Trophoblast cell (in vitro differentiated cells and primary cell): ENCODE results near the gene CEP164.

Experiments used
- DNase-seq, 2 donors: peaks; one replicate each; pipeline ENCODE4 v3.0.0-alpha.2; 2016
- H2AFZ ChIP-seq: 2 replicates; pipeline ENCODE4 v1.6.1; 2013; ENCODE audit warnings: low read length, moderate library complexity, mild to moderate bottlenecking; ENCODE audit not compliant: insufficient read depth, poor library complexity
- H2AK5ac ChIP-seq: 2 replicates; pipeline ENCODE4 v1.6.1; 2013; ENCODE audit warnings: mild to moderate bottlenecking, low read length
- H2BK120ac ChIP-seq: 2 replicates; pipeline ENCODE4 v1.6.1; 2013; ENCODE audit warnings: low read length, mild to moderate bottlenecking, moderate library complexity; ENCODE audit not compliant: insufficient read depth, poor library complexity
- H2BK12ac ChIP-seq: 2 replicates; pipeline ENCODE4 v1.6.1; 2013; ENCODE audit warnings: mild to moderate bottlenecking, low read length, moderate library complexity
- H2BK5ac ChIP-seq: 2 replicates; pipeline ENCODE4 v1.6.1; 2013; ENCODE audit warnings: low read length, low read depth, moderate library complexity, mild to moderate bottlenecking; ENCODE audit not compliant: poor library complexity
- H3K14ac ChIP-seq: 2 replicates; pipeline ENCODE4 v1.6.1; 2013; ENCODE audit warnings: mild to moderate bottlenecking, low read length
- H3K18ac ChIP-seq: 2 replicates; pipeline ENCODE4 v1.6.1; 2013; ENCODE audit warnings: mild to moderate bottlenecking, low read length
- H3K23ac ChIP-seq: 2 replicates; pipeline ENCODE4 v1.6.1; 2013; ENCODE audit warnings: low read length
- H3K27ac ChIP-seq: 2 replicates; pipeline ENCODE4 v1.5.1; 2013; ENCODE audit warnings: low read depth, mild to moderate bottlenecking, inconsistent platforms, low read length, moderate library complexity
- H3K27me3 ChIP-seq: 2 replicates; pipeline ENCODE4 v1.6.1; 2013; ENCODE audit warnings: inconsistent platforms, mild to moderate bottlenecking, low read length, moderate library complexity; ENCODE audit not compliant: insufficient read depth
- H3K36me3 ChIP-seq, 2 experiments: 1 replicate in 1 of 2; 2 replicates in 1 of 2; pipeline ENCODE4 v1.6.1; 2013; ENCODE audit warnings: low read length in 2 of 2, mild to moderate bottlenecking in 2 of 2, moderate library complexity in 1 of 2; ENCODE audit not compliant: insufficient read depth in 2 of 2, control insufficient read depth in 1 of 2
- H3K4ac ChIP-seq: 2 replicates; pipeline ENCODE4 v1.6.1; 2013; ENCODE audit warnings: low read depth, mild to moderate bottlenecking, low read length, moderate library complexity
- H3K4me1 ChIP-seq, 2 experiments: 1 replicate in 1 of 2; 2 replicates in 1 of 2; pipeline ENCODE4 v1.6.1; 2013; ENCODE audit warnings: low read length in 2 of 2, mild to moderate bottlenecking in 2 of 2, moderate library complexity in 1 of 2; ENCODE audit not compliant: insufficient read depth in 2 of 2, control insufficient read depth in 1 of 2
- H3K4me2 ChIP-seq: 2 replicates; pipeline ENCODE4 v1.6.1; 2013; ENCODE audit warnings: inconsistent platforms, mild to moderate bottlenecking, low read length, moderate library complexity
- H3K4me3 ChIP-seq: 2 replicates; pipeline ENCODE4 v1.5.1; 2013; ENCODE audit warnings: mild to moderate bottlenecking, low read depth, low read length, inconsistent platforms
- H3K79me1 ChIP-seq: one replicate; pipeline ENCODE4 v1.6.1; 2013; ENCODE audit warnings: low read length
- H3K79me2 ChIP-seq: 2 replicates; pipeline ENCODE4 v1.6.1; 2013; ENCODE audit warnings: low read length, mild to moderate bottlenecking; ENCODE audit not compliant: control insufficient read depth, insufficient read depth, poor library complexity
- H3K9ac ChIP-seq: 2 replicates; pipeline ENCODE4 v1.6.1; 2013; ENCODE audit warnings: mild to moderate bottlenecking, low read length
- H3K9me3 ChIP-seq: 2 replicates; pipeline ENCODE4 v1.6.1; 2013; ENCODE audit warnings: low read depth, mild to moderate bottlenecking, control low read depth, inconsistent platforms, low read length; ENCODE audit not compliant: insufficient read depth
- H4K12ac ChIP-seq: 2 replicates; pipeline ENCODE4 v1.6.1; 2013; ENCODE audit warnings: low read depth, mild to moderate bottlenecking, low read length, moderate library complexity
- H4K8ac ChIP-seq: 2 replicates; pipeline ENCODE4 v1.6.1; 2013; ENCODE audit warnings: low read depth, mild to moderate bottlenecking, low read length, moderate library complexity
- H4K91ac ChIP-seq: one replicate; pipeline ENCODE4 v1.6.1; 2013; ENCODE audit warnings: low read depth, mild to moderate bottlenecking, low read length, moderate library complexity
- WGBS: extraction: QIAGEN DNeasy Blood & Tissue Kit; methylation state at CpG from one replicate; pipeline ENCODE4 v1.1.7; 2013; ENCODE audit warnings: missing lambda C conversion rate; ENCODE audit not compliant: insufficient read length, insufficient coverage; ENCODE audit errors: extremely low coverage; 5-methylcytosine and 5-hydroxymethylcytosine counted together

CEP164 gene

DNA sequence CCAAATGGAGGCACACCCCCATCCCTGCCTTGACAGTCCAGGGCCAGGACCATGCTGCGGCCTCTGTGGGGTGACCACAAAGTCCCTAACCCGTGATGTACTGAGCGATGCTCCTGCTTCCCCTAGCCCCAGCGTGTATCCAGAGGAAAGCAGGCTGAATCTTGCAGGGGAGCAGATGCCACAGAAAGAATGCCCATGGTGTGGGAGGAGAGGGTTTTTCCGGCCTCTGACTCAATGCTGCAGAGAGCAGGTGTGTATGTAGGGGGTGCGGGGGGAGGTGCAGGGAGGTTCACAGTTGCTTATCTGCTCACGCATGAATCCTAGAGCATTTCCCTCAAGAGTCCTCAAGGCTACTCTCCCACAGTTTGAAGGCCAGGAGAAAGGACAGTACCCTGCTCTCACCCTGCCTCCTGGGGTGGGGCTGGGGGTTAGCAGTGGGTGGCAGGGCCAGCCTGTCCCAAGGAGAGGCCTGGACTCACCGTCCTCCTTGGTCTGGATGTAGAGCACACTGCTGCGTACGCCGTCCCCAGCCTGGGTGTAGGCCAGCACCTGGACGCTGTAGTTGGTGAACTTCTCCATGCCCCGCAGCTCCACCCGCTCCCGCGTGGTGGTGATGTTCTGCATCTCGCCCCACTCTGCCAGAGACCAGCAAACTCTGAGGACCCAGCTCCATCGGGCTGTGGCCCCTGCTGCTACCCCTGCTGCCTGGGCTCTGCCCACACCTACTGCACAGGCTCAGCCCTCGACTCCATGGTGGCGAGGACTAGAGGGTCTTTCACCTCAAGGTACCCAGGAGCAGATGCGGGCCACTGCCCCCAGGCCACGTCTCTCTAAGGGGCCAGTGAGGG, 130.8 kb downstream of the CEP164 start:
- Histone ChIP-seq H3K9me3 (peaks cover 2% of the 10 kb centered on the region), H3K4me1 (no peaks in the 10 kb centered on the region)
- WGBS = no CpG with 5 or more reads among the region's 22 CpGs

GRCh38 chr11:117459123-117459978, 131.7 kb downstream of the CEP164 start:
- H3K36me3 ChIP-seq = no peaks in the 10 kb centered on the region
- no peak overlapping the region for H2AK5ac ChIP-seq
- H3K4me3 ChIP-seq = no peak overlapping the region
- H3K27ac ChIP-seq = no peak overlapping the region
- no peak overlapping the region for H4K91ac ChIP-seq
- H3K18ac ChIP-seq = no peak overlapping the region
- no peak overlapping the region for H3K9ac ChIP-seq
- no peak overlapping the region for H4K8ac ChIP-seq
- no peaks in the 10 kb centered on the region for H3K4me1 ChIP-seq
- H3K23ac ChIP-seq = no peak overlapping the region
- H3K79me1 ChIP-seq = no peaks in the 10 kb centered on the region
- no peak for DNase-seq
- WGBS = 100% methylated on average over 3 of the region's 16 CpGs
- no peak overlapping the region for H3K14ac ChIP-seq
- no peak overlapping the region for H2AFZ ChIP-seq
- H3K4ac ChIP-seq = no peak overlapping the region
- H4K12ac ChIP-seq = no peak overlapping the region
- no peaks in the 10 kb centered on the region for H3K79me2 ChIP-seq
- H3K9me3 ChIP-seq = no peaks in the 10 kb centered on the region
- H2BK12ac ChIP-seq = no peak overlapping the region
- H3K4me2 ChIP-seq = no peak overlapping the region
- no peak overlapping the region for H2BK5ac ChIP-seq
- H3K27me3 ChIP-seq = no peaks in the 10 kb centered on the region
- no peak overlapping the region for H2BK120ac ChIP-seq

More for the DNA sequence above, 130.8 kb downstream of the CEP164 start:
- Histone ChIP-seq H4K8ac (no peak overlapping the region), H3K36me3 (no peaks in the 10 kb centered on the region), H2BK12ac (no peak overlapping the region), H2AFZ (no peak overlapping the region), H3K27ac (no peak overlapping the region), H4K12ac (no peak overlapping the region), H3K4me2 (no peak overlapping the region), H2BK120ac (no peak overlapping the region), H3K14ac (no peak overlapping the region), H2BK5ac (no peak overlapping the region), H3K79me2 (no peaks in the 10 kb centered on the region), H3K4me3 (no peak overlapping the region), H2AK5ac (no peak overlapping the region), H3K79me1 (no peaks in the 10 kb centered on the region), H3K4ac (no peak overlapping the region), H3K9ac (no peak overlapping the region), H3K23ac (no peak overlapping the region), H4K91ac (no peak overlapping the region), H3K18ac (no peak overlapping the region), H3K27me3 (no peaks in the 10 kb centered on the region)
- no peak for DNase-seq

DNA sequence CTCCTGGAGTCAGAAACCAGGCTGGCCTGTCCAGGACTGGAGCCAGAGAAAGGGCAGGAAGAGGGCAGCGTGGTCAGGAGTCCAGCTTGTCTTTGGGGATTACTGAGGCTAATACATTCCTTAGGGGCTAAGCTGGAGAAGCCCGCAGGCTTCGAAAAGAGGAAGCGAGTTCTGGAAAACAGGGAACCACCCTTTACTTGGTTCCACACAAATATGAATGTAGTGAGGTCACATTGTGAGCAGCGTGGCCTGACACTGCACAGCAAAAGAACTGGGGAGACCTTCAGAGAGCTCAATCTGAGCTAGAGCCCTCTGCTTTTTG, 132.3 kb downstream of the CEP164 start:
- H4K12ac ChIP-seq = no peak overlapping the region
- H2BK120ac ChIP-seq = no peak overlapping the region
- H3K27me3 ChIP-seq = no peaks in the 10 kb centered on the region
- no CpG with 5 or more reads among the region's 5 CpGs for WGBS
- H3K4ac ChIP-seq = no peak overlapping the region
- no peaks in the 10 kb centered on the region for H3K79me1 ChIP-seq
- no peak overlapping the region for H3K14ac ChIP-seq
- H3K79me2 ChIP-seq = no peaks in the 10 kb centered on the region
- H3K4me3 ChIP-seq = no peak overlapping the region
- DNase-seq = no peak
- no peaks in the 10 kb centered on the region for H3K36me3 ChIP-seq
- no peak overlapping the region for H2BK12ac ChIP-seq
- no peaks in the 10 kb centered on the region for H3K4me1 ChIP-seq
- H3K18ac ChIP-seq = no peak overlapping the region
- H3K27ac ChIP-seq = no peak overlapping the region
- H2AFZ ChIP-seq = no peak overlapping the region
- H3K9me3 ChIP-seq = no peaks in the 10 kb centered on the region
- no peak overlapping the region for H3K9ac ChIP-seq
- no peak overlapping the region for H4K8ac ChIP-seq
- H2AK5ac ChIP-seq = no peak overlapping the region
- H4K91ac ChIP-seq = no peak overlapping the region
- no peak overlapping the region for H3K23ac ChIP-seq
- H2BK5ac ChIP-seq = no peak overlapping the region
- H3K4me2 ChIP-seq = no peak overlapping the region

DNA sequence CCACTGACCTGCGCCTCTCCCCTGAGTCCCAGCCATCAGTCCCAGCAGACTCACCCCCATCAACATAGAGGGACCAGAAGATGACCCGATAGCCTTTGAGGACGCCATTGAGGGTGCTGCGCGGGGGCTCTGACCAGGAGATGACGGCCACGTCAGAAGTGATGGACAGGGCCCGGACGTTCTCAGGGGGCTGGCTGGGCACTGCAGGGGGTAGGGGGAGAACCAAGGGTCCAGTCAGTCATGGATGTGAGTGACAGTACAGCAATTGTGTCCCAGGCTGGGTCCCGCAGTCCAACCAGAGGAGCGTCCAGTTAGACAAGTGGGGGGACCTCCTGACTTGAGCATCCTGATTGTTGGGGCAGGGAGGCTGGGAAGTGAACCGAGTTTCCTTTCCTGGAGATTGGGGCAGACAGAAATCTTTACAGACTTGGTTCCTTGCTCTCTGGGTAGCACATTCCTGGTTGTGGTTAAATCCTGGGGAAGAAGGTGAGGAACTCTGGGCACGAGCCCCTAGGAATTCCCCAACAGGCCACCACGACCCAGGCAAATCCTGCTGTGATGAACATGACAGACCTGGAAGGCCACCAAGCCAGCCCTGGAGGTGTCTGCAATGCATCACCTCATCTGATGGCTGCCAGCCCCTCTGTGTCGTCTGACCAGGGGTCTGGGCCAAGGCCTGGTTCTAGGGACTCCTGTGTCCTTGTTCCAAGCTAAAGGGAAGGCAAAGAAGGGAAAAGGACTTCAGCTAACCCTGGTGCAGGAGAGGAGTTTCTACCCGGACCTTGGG, 133.9 kb downstream of the CEP164 start:
- no peak overlapping the region for H4K8ac ChIP-seq
- H3K79me2 ChIP-seq = no peaks in the 10 kb centered on the region
- WGBS = no CpG with 5 or more reads among the region's 16 CpGs
- H2BK12ac ChIP-seq = no peak overlapping the region
- DNase-seq = no peak
- no peaks in the 10 kb centered on the region for H3K79me1 ChIP-seq
- no peak overlapping the region for H2AFZ ChIP-seq
- H3K14ac ChIP-seq = no peak overlapping the region
- H3K4me3 ChIP-seq = no peak overlapping the region
- H3K18ac ChIP-seq = no peak overlapping the region
- no peak overlapping the region for H3K4ac ChIP-seq
- H3K9me3 ChIP-seq = no peaks in the 10 kb centered on the region
- H4K91ac ChIP-seq = no peak overlapping the region
- H3K9ac ChIP-seq = no peak overlapping the region
- no peak overlapping the region for H4K12ac ChIP-seq
- H3K27ac ChIP-seq = no peak overlapping the region
- no peak overlapping the region for H2BK5ac ChIP-seq
- no peaks in the 10 kb centered on the region for H3K4me1 ChIP-seq
- H3K36me3 ChIP-seq = no peaks in the 10 kb centered on the region
- H3K27me3 ChIP-seq = no peaks in the 10 kb centered on the region
- H3K23ac ChIP-seq = no peak overlapping the region
- no peak overlapping the region for H3K4me2 ChIP-seq
- no peak overlapping the region for H2AK5ac ChIP-seq
- no peak overlapping the region for H2BK120ac ChIP-seq
